DND-41 (cell line): Measurements from ENCODE around the gene DUSP1.

Experiments used
- CTCF ChIP-seq: IDR thresholded peaks from 2 replicates; pipeline ENCODE4 v1.5.1; 2012; ENCODE audit warnings: borderline replicate concordance, low read length, moderate library complexity, mild to moderate bottlenecking; ENCODE audit not compliant: poor library complexity, severe bottlenecking; ENCODE audit errors: extremely low read depth
- EZH2 ChIP-seq: IDR thresholded peaks from 3 replicates; pipeline ENCODE4 v1.6.1; 2012; ENCODE audit warnings: borderline replicate concordance, low read depth, mild to moderate bottlenecking, moderate library complexity, low read length, inconsistent platforms; ENCODE audit not compliant: severe bottlenecking

GRCh38 chr5:172772112-172772906 is 1.3 kb upstream of the DUSP1 start:
- peak; percentile 87 for TF ChIP-seq CTCF
- no peak for TF ChIP-seq EZH2
